Measurements from ENCODE around the gene DDX10.

DDX10 gene

DNA sequence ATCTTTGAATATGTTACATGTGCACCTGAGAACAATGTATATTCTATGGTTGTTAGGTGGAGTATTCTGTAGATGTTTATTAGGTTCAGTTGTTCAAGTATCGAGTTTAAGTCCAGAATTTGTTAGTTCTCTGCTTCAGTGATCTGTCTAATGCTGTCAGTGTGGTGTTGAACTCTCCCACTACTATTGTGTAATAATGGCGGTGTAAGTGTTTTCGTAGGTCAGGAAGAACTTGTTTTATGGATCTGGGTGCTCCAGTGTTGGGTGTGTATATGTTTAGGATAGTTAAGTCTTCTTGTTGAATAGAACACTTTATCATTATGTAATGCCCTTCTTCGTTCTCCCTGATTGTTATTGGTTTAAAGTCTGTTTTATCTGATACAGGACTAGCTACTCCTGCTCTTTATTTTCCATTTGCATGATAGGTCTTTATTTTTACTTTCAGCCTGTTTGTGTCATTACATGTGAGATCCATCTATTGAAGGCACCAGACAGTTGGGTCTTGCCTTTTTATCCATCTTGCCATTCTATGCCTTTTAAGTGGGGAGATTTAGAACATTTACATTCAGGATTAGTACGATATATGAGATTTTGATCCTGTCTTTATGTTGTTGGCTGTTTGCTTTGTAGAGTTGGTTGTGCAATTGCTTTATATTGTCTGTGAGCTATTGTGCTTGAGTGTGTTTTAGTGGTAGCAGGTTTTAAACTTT, 121.6 kb downstream of the DDX10 start:
- Histone ChIP-seq H3K4me1 (ENCODE audit: low read depth, poor library complexity, severe bottlenecking) (no peaks in the 10 kb centered on the region), H3K79me2 (ENCODE audit: insufficient read depth, low read depth) (peaks cover 9% of the 10 kb centered on the region; the same call in 1 of the 2 replicates), H4K20me1 (ENCODE audit: insufficient read depth) (no peaks in the 10 kb centered on the region)

GRCh38 chr11:108787105-108787504, 122.2 kb downstream of the DDX10 start:
- TF ChIP-seq, protein P1, sequence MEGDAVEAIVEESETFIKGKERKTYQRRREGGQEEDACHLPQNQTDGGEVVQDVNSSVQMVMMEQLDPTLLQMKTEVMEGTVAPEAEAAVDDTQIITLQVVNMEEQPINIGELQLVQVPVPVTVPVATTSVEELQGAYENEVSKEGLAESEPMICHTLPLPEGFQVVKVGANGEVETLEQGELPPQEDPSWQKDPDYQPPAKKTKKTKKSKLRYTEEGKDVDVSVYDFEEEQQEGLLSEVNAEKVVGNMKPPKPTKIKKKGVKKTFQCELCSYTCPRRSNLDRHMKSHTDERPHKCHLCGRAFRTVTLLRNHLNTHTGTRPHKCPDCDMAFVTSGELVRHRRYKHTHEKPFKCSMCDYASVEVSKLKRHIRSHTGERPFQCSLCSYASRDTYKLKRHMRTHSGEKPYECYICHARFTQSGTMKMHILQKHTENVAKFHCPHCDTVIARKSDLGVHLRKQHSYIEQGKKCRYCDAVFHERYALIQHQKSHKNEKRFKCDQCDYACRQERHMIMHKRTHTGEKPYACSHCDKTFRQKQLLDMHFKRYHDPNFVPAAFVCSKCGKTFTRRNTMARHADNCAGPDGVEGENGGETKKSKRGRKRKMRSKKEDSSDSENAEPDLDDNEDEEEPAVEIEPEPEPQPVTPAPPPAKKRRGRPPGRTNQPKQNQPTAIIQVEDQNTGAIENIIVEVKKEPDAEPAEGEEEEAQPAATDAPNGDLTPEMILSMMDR (conservative IDR thresholded peaks at IDR 0.05; ENCODE audit: low read depth, low read length) = no peak
- Histone ChIP-seq H3K9ac (no peak overlapping the region), H3K27ac (no peak overlapping the region), H3K27me3 (ENCODE audit: insufficient read depth, low read depth) (no peaks in the 10 kb centered on the region), H3K4me3 (IDR thresholded peaks at IDR 0.05; ENCODE audit: insufficient read depth, low read depth, low read length) (no peak overlapping the region), H3K36me3 (ENCODE audit: insufficient read depth) (no peaks in the 10 kb centered on the region), H4K20me1 (ENCODE audit: insufficient read depth) (no peaks in the 10 kb centered on the region), H2AFZ (ENCODE audit: low read depth) (no peak overlapping the region), H3K4me1 (ENCODE audit: low read depth, poor library complexity, severe bottlenecking) (no peaks in the 10 kb centered on the region), H3K4me2 (no peak overlapping the region), H3K79me2 (ENCODE audit: insufficient read depth, low read depth) (peaks cover 9% of the 10 kb centered on the region; the same call in 1 of the 2 replicates)

More for the DNA sequence above, 121.6 kb downstream of the DDX10 start:
- Histone ChIP-seq H2AFZ (ENCODE audit: low read depth) (no peak overlapping the region), H3K9ac (no peak overlapping the region), H3K4me2 (no peak overlapping the region), H3K4me3 (IDR thresholded peaks at IDR 0.05; ENCODE audit: insufficient read depth, low read depth, low read length) (no peak overlapping the region), H3K27ac (no peak overlapping the region), H3K27me3 (ENCODE audit: insufficient read depth, low read depth) (no peaks in the 10 kb centered on the region), H3K36me3 (ENCODE audit: insufficient read depth) (no peaks in the 10 kb centered on the region)
- TF ChIP-seq, protein P1 (conservative IDR thresholded peaks at IDR 0.05; ENCODE audit: low read depth, low read length) = no peak

GRCh38 chr11:108788565-108789199, 123.8 kb downstream of the DDX10 start:
- H3K79me2 ChIP-seq (ENCODE audit: insufficient read depth, low read depth) = peaks cover 9% of the 10 kb centered on the region; the same call in 1 of the 2 replicates
- no peaks in the 10 kb centered on the region for H3K4me1 ChIP-seq (ENCODE audit: low read depth, poor library complexity, severe bottlenecking)
- H3K4me3 ChIP-seq (IDR thresholded peaks at IDR 0.05; ENCODE audit: insufficient read depth, low read depth, low read length) = no peak overlapping the region
- H4K20me1 ChIP-seq (ENCODE audit: insufficient read depth) = no peaks in the 10 kb centered on the region
- H3K27ac ChIP-seq = no peak overlapping the region
- H3K4me2 ChIP-seq = no peak overlapping the region
- no peak overlapping the region for H2AFZ ChIP-seq (ENCODE audit: low read depth)
- TF ChIP-seq, protein P1 (conservative IDR thresholded peaks at IDR 0.05; ENCODE audit: low read depth, low read length) = no peak
- H3K36me3 ChIP-seq (ENCODE audit: insufficient read depth) = no peaks in the 10 kb centered on the region
- no peaks in the 10 kb centered on the region for H3K27me3 ChIP-seq (ENCODE audit: insufficient read depth, low read depth)
- no peak overlapping the region for H3K9ac ChIP-seq

DNA sequence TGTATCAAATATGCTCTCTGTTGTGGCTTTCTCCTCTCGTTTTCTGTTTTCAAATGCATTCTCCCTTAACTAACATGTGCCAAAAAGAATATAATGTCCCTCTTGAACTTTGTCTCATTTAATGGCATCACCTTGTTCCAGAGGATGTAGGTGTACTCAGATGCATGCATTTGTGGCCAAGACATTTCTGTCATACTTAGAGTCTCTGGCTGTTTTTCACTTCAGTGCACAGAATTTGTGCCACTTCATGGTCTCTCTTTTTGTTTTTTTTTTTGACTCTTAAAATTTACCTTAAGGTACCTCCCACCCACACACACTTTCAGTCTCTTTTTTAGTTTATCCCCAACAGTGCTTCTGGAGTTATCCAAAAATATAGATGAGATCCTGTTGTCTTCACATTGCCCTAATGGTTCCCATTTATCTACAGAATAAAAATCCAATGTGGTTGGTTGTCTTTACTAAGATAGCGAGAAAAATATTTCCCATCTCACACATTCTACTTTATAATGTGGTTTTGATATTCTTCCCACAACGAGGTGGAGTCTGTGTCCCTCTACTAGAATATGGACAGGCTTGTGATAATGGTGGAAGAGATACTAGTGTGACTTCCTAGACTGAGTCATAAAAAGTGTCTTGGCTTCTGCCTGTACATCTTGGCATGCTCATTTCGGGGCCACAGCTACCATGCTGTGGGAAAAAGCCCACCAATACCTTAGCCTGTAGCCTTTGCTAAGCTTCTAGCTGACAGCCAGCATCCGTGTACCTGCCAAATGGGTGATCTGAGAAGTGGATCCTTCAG, 125.8 kb downstream of the DDX10 start:
- H3K36me3 ChIP-seq (ENCODE audit: insufficient read depth) = no peaks in the 10 kb centered on the region
- H3K4me1 ChIP-seq (ENCODE audit: low read depth, poor library complexity, severe bottlenecking) = no peaks in the 10 kb centered on the region
- no peak overlapping the region for H3K9ac ChIP-seq
- no peak overlapping the region for H3K4me3 ChIP-seq (IDR thresholded peaks at IDR 0.05; ENCODE audit: insufficient read depth, low read depth, low read length)
- TF ChIP-seq, protein P1 (conservative IDR thresholded peaks at IDR 0.05; ENCODE audit: low read depth, low read length) = no peak
- H3K79me2 ChIP-seq (ENCODE audit: insufficient read depth, low read depth) = peaks cover 6% of the 10 kb centered on the region; the same call in 1 of the 2 replicates
- no peaks in the 10 kb centered on the region for H3K27me3 ChIP-seq (ENCODE audit: insufficient read depth, low read depth)
- H3K27ac ChIP-seq = no peak overlapping the region
- H3K4me2 ChIP-seq = no peak overlapping the region
- no peak overlapping the region for H2AFZ ChIP-seq (ENCODE audit: low read depth)
- H4K20me1 ChIP-seq (ENCODE audit: insufficient read depth) = no peaks in the 10 kb centered on the region
